NCI-H460 (cell line): ENCODE measurements around the gene C19orf38. TPM values are rescaled to one million over a fixed set of nuclear protein-coding genes. Genes with fewer than 3 reads are reported as not detected.

ENCODE experiments used
- DNase-seq: peaks from one replicate; pipeline ENCODE4 v3.0.0-alpha.2; 2016; ENCODE audit warnings: low read depth; ENCODE audit errors: extremely low read depth
- polyA plus RNA-seq: library from polyadenylated mRNA; depleted of rRNA; stranded (reverse); fragments of >200 nt; gene quantifications from 2 replicates; pipeline ENCODE4 v1.2.3, GENCODE V29; 2014; cell fraction: nucleus; rRNA removed
- total RNA-seq: library from RNA; depleted of rRNA; stranded (reverse); fragments of >200 nt; shearing (Covaris generic); gene quantifications from 2 replicates; pipeline ENCODE4 v1.2.3, GENCODE V29; 2014; rRNA removed

C19orf38 gene
- 0.50 TPM in 1 of 2 replicates, not detected in the other for total RNA-seq
- not detected in 2 replicates for polyA plus RNA-seq

- no peak for DNase-seq
These were observed at the start of gene C19orf38 for GRCh38 chr19:10848230-10848856. TSS of gene C19orf38 (plus strand) at chr19:10848415. CDS start at chr19:10848509, 94 bp downstream.

- DNase-seq = no peak
These were observed 47.7 kb upstream of the C19orf38 start for GRCh38 chr19:10800488-10800887.

- DNase-seq = no peak
These were observed 45.7 kb upstream of the C19orf38 start for GRCh38 chr19:10802479-10802878.

GRCh38 chr19:10803252-10803651, 45.0 kb upstream of the C19orf38 start:
- no peak for DNase-seq

- no peak for DNase-seq
These were observed 43.0 kb upstream of the C19orf38 start for GRCh38 chr19:10805065-10805757.

- no peak for DNase-seq
These were observed 42.4 kb upstream of the C19orf38 start for GRCh38 chr19:10805758-10806247.

GRCh38 chr19:10808937-10809649, 39.1 kb upstream of the C19orf38 start:
- no peak for DNase-seq

GRCh38 chr19:10809651-10810285, 38.4 kb upstream of the C19orf38 start:
- no peak for DNase-seq

- no peak for DNase-seq
These were observed 36.7 kb upstream of the C19orf38 start for GRCh38 chr19:10811391-10812111.

GRCh38 chr19:10812196-10812595, 36.0 kb upstream of the C19orf38 start:
- no peak for DNase-seq

- DNase-seq = peak; percentile 48
These were observed 35.3 kb upstream of the C19orf38 start for GRCh38 chr19:10812902-10813404.

- no peak for DNase-seq
These were observed 33.1 kb upstream of the C19orf38 start for GRCh38 chr19:10815007-10815536.

- DNase-seq = no peak
These were observed 32.1 kb upstream of the C19orf38 start for GRCh38 chr19:10815969-10816644.

GRCh38 chr19:10816691-10817090, 31.5 kb upstream of the C19orf38 start:
- DNase-seq = no peak

- no peak for DNase-seq
These were observed 30.8 kb upstream of the C19orf38 start for GRCh38 chr19:10817291-10818038.

GRCh38 chr19:10818301-10819123, 29.7 kb upstream of the C19orf38 start:
- no peak for DNase-seq
